Stimulated activated CD8-positive, alpha-beta memory T cell treated with anti-CD3 and anti-CD28 coated beads, Interleukin-2, amount 100 ng/mL, for 48 hours (primary cell): ENCODE data around the gene ADAMTSL5.
"Not testable (repeated sequence)": the region's sequence is repeated elsewhere in the genome, so short reads cannot be mapped to it uniquely, and the experiment has no call there.

Source experiments
- DNase-seq, 2 donors: peaks; one replicate each; pipeline ENCODE4 v3.0.0-alpha.2; 2020; ENCODE audit warnings: low read depth in 2 of 2

The ADAMTSL5 gene

GRCh38 chr19:1511318-1512317 is 1.2 kb downstream of the ADAMTSL5 start:
- no peak for DNase-seq

GRCh38 chr19:1510807-1511206 is 2.0 kb downstream of the ADAMTSL5 start:
- no peak for DNase-seq

GRCh38 chr19:1510442-1510806 is 2.4 kb downstream of the ADAMTSL5 start:
- no peak for DNase-seq

- no peak for DNase-seq
Measured at GRCh38 chr19:1509602-1510441, 3.0 kb downstream of the ADAMTSL5 start.

- DNase-seq: no peak
Measured at GRCh38 chr19:1508507-1508856, 4.3 kb downstream of the ADAMTSL5 start.

GRCh38 chr19:1507763-1508506 is 4.9 kb downstream of the ADAMTSL5 start:
- DNase-seq: peak; percentile 75 to 87

DNA sequence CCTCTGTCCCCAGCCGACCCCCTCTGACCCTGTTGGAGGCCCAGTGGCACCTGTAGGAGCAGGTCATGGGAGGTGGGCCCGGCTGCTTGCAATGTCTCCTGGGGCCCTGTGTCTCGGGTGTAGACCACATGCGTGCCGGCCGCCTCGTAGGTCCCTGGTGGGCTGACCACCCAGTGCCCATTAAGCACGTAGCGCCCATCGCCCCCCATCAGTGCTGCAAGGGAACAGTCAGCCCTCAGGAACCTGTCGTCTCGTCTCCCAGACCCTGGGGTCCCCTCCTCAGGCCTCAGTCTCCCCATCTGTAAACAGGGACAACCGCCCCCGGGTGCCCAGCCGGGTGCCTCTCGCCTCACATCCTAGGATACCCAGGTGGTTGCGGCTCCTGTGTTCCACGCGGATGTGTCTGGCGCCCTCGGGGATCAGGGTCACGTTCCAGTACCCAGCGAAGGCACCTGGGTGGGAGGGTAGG is 5.6 kb downstream of the ADAMTSL5 start:
- no peak for DNase-seq

DNA sequence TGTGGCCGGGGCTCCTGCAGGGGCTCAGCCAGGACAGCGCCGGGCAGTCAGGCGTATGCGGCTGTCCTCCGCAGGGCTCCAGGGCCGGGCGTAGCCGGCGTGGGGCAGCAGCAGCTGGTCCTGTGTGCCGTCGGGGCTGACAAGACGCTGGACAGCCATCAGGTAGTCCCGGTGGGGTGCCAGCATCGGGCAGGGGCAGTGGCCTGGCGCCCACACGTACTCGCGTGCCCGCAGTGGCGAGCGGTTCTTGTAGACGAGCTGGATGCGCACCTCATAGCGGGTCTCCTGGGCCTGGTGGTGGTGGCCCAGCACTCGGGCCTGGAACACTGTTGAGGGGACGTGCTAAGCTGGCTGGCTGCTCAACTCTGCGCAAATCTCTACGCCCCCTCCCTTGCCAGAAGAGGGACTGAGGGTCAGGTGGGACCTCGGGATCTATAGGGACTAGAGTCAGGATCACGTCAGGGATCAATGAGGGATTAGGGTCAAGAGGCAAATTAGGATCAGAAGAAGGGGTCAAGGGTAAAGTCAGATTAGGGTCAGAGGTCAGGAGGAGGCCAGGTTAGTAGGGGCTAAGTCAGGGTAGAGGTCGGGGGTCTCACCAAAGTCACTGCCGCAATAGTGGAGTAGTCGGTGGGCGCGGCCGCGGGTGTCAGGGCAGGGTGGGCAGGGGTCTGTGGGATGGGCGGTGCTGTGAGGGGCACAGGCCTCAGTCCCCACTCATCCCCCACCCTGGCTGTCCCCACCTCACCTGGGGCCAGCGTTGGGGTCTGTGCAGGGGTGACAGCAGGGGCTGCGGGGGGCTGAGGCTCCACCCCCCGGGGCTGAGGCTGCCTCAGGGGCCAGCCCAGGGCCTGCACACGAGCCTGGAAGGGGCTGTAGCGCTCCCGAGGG is 6.6 kb downstream of the ADAMTSL5 start:
- DNase-seq: no peak

- no peak for DNase-seq
Measured at GRCh38 chr19:1505012-1505411, 7.8 kb downstream of the ADAMTSL5 start.

DNA sequence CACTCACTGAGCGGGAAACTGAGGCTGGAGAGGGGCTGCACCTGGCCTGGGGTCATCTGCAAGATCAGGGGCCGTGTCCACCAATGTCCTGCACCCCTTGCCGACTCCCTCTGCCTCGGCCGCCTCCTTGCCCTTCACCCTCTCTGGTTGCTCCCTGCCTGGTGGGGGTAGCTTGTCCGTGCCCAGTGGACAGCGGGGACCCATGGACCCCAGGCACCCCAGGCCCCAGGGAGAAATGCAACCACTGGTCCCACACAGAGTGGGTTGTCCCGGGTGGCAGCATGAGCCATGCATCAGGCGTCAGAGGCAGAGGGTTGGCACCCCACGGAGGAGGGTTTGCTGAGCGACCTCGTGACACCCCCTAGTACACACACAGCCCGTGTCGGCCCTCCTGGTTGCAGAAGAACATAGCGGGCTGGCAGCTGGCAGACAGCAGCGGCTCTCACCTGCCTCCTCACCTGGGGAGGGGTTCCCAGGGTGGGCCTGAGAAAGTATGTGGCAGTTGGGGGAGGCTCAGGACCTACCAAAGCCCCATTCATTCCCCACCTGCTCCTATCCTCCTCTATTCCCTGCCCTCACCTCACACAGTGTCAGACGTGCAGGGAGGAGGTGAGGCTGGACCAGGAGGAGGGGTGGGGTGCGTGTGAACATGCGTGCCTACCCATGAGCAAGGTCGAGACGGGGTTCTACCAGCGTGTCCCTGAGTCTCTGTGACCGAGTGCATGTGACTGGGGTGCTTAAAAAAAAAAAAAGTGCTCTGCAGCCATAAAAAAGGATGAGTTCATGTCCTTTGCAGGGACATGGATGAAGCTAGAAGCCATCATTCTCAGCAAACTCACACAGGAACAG is 8.7 kb downstream of the ADAMTSL5 start:
- no peak for DNase-seq

- DNase-seq: peak; percentile 63 to 72
Measured at GRCh38 chr19:1503089-1503924, 9.5 kb downstream of the ADAMTSL5 start.

DNA sequence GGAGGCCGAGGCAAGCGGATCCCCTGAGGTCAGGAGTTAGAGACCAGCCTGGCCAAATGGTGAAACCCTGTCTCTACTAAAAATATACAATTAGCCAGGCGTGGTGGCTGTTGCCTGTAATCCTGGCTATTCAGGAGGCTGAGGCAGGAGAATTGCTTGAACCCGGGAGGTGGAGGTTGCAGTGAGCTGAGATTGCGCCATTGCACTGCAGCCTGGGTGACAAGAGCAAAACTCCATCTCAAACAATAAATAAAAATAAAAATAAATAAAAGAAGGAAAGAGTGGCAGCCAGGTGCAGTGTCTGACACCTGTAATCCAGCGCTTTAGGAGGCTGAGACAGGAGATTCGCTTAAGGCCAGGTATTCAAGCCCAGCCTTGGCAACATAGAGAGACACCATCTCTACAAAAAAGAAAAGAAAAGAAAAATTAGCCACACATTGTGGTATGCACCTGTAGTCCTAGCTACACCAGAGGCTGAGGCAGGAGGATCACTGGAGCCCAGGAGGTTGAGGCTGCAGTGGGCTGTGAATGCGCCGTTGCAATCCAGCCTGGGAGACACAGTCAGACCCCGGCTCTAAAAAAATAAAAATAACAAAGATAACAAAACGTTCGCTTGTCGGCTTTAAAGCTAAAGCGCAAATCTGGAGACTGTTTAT is 10.3 kb downstream of the ADAMTSL5 start:
- no peak for DNase-seq

DNA sequence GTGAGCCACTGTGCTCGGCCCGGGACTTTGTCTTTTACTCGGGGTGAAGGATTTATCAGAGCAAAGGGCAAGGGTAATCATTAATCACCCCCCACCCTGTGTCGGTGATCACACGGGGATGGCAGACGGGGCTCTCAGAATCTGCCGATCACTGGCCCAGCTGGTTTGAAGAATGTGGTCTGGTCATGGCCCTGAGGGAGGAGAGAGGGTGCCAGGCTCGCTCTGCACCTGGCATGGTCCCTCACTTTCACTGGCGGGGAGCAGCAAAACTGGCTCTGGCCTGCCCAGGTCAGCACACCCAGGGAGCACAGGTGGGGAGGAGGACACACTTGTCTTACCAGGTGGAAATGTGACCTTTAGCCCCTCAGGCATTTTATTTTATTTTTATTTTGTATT is 11.6 kb downstream of the ADAMTSL5 start:
- DNase-seq: no peak

DNA sequence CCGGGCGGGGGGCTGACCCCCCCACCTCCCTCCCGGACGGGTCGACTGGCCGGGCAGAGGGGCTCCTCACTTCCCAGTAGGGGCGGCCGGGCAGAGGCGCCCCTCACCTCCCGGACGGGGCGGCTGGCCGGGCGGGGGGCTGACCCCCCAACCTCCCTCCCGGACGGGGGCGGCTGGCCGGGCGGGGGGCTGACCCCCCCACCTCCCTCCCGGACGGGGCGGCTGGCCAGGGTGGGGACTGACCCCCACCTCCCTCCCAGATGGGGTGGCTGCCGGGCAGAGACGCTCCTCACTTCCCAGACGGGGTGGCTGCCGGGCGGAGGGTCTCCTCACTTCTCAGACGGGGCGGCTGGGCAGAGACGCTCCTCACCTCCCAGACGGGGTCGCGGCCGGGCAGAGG is 13.6 kb downstream of the ADAMTSL5 start:
- not testable (repeated sequence) for DNase-seq

GRCh38 chr19:1497578-1498235 is 15.1 kb downstream of the ADAMTSL5 start:
- DNase-seq: no peak

DNA sequence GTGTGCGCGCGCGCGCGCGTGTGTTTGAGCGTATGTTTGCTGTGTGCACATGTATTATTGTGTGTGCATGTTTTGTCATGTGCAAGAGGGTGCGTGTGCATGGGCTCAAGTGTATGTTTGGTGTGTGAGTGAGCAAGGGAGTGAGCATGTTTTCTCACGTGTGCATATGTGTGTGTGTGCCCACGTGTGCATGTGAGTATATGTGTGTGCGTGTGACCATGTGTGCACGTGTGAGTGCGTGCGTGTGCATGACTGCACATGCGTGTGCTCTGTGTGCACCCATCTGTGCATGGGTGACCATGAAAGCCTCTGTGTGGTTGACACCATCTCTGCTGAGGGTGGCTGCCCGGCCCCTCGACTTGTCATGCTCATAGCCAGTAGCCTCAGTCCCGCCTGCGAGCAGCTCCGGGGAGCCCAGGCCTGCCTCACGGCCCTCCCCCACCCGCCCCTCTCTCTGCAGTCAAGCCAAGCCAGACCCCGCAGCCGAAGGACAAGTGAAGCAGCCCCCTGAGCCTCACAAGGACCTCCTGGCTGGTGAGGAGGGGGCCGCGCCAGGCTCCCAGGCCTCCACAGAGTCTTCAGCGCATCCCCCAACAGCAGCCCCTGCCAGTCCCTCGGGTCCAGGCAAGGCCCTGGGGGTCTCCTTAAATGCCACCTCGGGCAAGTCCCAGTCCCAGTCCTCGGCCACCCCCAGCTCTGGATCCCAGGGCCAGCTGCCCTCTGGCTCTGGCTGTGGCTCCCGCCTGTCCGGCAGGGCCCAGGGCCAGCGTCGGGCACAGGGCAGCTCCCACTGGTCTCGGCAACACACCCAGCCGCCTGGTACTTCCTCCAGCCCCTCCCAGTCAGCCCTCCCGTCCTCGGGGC is 15.9 kb downstream of the ADAMTSL5 start:
- no peak for DNase-seq
